Measurements from ENCODE around the gene NTM. TPM values are rescaled to one million over a fixed set of nuclear protein-coding genes. Genes with fewer than 3 reads are reported as not detected.

NTM gene
- total and polyA plus RNA-seq, 2 donors from 2014 or later = 0.92 to 10.3 TPM

- no peak for FAIRE-seq
- H3K36me3 ChIP-seq (ENCODE audit: control insufficient read depth in 2 of 3, insufficient read depth in 3 of 3, low read length in 3 of 3) = no peaks in the 10 kb centered on the region
- no peaks in the 10 kb centered on the region for H3K27me3 ChIP-seq (ENCODE audit: control insufficient read depth, insufficient read depth, low read length)
- intact Hi-C loops (cut with DNase I) = no loop called here
- H3K9ac ChIP-seq (ENCODE audit: low read length in 3 of 3) = no peak overlapping the region
- no peaks in the 10 kb centered on the region for H3K9me3 ChIP-seq (ENCODE audit: control insufficient read depth in 2 of 3, insufficient read depth in 1 of 3, low read length in 3 of 3)
- no peak overlapping the region for H3K4me3 ChIP-seq (ENCODE audit: low read length in 3 of 3)
- DNase-seq = no peak
- H3K4me1 ChIP-seq (ENCODE audit: control insufficient read depth in 2 of 3, insufficient read depth in 2 of 3, low read depth in 1 of 3, low read length in 3 of 3) = no peaks in the 10 kb centered on the region
- H3K27ac ChIP-seq (ENCODE audit: low read depth in 2 of 2, low read length in 2 of 2) = no peak overlapping the region
- no peak for TF ChIP-seq CTCF (IDR thresholded peaks at IDR 0.05; ENCODE audit: borderline replicate concordance, extremely low read depth, insufficient read depth)
Observed at GRCh38 chr11:131633921-131634715, 263.7 kb downstream of the NTM start.

- no peaks in the 10 kb centered on the region for H3K4me1 ChIP-seq (ENCODE audit: control insufficient read depth in 2 of 3, insufficient read depth in 2 of 3, low read depth in 1 of 3, low read length in 3 of 3)
- no peak for DNase-seq
- no peak overlapping the region for H3K9ac ChIP-seq (ENCODE audit: low read length in 3 of 3)
- H3K4me3 ChIP-seq (ENCODE audit: low read length in 3 of 3) = no peak overlapping the region
- no peaks in the 10 kb centered on the region for H3K27me3 ChIP-seq (ENCODE audit: control insufficient read depth, insufficient read depth, low read length)
- intact Hi-C loops (cut with DNase I) = no loop called here
- no peaks in the 10 kb centered on the region for H3K36me3 ChIP-seq (ENCODE audit: control insufficient read depth in 2 of 3, insufficient read depth in 3 of 3, low read length in 3 of 3)
- H3K27ac ChIP-seq (ENCODE audit: low read depth in 2 of 2, low read length in 2 of 2) = no peak overlapping the region
- FAIRE-seq = no peak
- no peaks in the 10 kb centered on the region for H3K9me3 ChIP-seq (ENCODE audit: control insufficient read depth in 2 of 3, insufficient read depth in 1 of 3, low read length in 3 of 3)
- no peak for TF ChIP-seq CTCF (IDR thresholded peaks at IDR 0.05; ENCODE audit: borderline replicate concordance, extremely low read depth, insufficient read depth)
Observed at GRCh38 chr11:131637469-131638175, 267.2 kb downstream of the NTM start.

GRCh38 chr11:131638889-131639288, 268.5 kb downstream of the NTM start:
- DNase-seq = no peak
- FAIRE-seq = no peak
- no peak overlapping the region for H3K9ac ChIP-seq (ENCODE audit: low read length in 3 of 3)
- no peaks in the 10 kb centered on the region for H3K36me3 ChIP-seq (ENCODE audit: control insufficient read depth in 2 of 3, insufficient read depth in 3 of 3, low read length in 3 of 3)
- intact Hi-C loops (cut with DNase I) = no loop called here
- H3K27me3 ChIP-seq (ENCODE audit: control insufficient read depth, insufficient read depth, low read length) = no peaks in the 10 kb centered on the region
- H3K27ac ChIP-seq (ENCODE audit: low read depth in 2 of 2, low read length in 2 of 2) = no peak overlapping the region
- H3K4me1 ChIP-seq (ENCODE audit: control insufficient read depth in 2 of 3, insufficient read depth in 2 of 3, low read depth in 1 of 3, low read length in 3 of 3) = no peaks in the 10 kb centered on the region
- TF ChIP-seq CTCF (IDR thresholded peaks at IDR 0.05; ENCODE audit: borderline replicate concordance, extremely low read depth, insufficient read depth) = no peak
- H3K9me3 ChIP-seq (ENCODE audit: control insufficient read depth in 2 of 3, insufficient read depth in 1 of 3, low read length in 3 of 3) = no peaks in the 10 kb centered on the region
- H3K4me3 ChIP-seq (ENCODE audit: low read length in 3 of 3) = no peak overlapping the region
